Cardiac fibroblast (primary cell): Measurements from ENCODE around the gene HOXC5.

Experiments
- DNase-seq, 2 donors: peaks; one replicate each; pipeline versions ENCODE4 v3.0.0 to v3.0.0-alpha.2; 2010; ENCODE audit warnings: low read depth in 2 of 2
- H3K4me3 ChIP-seq, 2 donors: replicated peaks in 1 of 2; 1 replicate in 1 of 2; 2 replicates in 1 of 2; pipeline ENCODE4 v1.5.1; 2011; ENCODE audit warnings: low read depth in 2 of 2, low read length in 2 of 2, mild to moderate bottlenecking in 2 of 2, moderate library complexity in 1 of 2
- TF ChIP-seq, protein P1 (sequence below): IDR thresholded peaks from one replicate; pipeline ENCODE4 v1.5.1; 2011; ENCODE audit warnings: low read depth, mild to moderate bottlenecking, low read length, inconsistent platforms

HOXC5 gene

GRCh38 chr12:54008260-54008552, 24.6 kb upstream of the HOXC5 start:
- TF ChIP-seq, protein P1, sequence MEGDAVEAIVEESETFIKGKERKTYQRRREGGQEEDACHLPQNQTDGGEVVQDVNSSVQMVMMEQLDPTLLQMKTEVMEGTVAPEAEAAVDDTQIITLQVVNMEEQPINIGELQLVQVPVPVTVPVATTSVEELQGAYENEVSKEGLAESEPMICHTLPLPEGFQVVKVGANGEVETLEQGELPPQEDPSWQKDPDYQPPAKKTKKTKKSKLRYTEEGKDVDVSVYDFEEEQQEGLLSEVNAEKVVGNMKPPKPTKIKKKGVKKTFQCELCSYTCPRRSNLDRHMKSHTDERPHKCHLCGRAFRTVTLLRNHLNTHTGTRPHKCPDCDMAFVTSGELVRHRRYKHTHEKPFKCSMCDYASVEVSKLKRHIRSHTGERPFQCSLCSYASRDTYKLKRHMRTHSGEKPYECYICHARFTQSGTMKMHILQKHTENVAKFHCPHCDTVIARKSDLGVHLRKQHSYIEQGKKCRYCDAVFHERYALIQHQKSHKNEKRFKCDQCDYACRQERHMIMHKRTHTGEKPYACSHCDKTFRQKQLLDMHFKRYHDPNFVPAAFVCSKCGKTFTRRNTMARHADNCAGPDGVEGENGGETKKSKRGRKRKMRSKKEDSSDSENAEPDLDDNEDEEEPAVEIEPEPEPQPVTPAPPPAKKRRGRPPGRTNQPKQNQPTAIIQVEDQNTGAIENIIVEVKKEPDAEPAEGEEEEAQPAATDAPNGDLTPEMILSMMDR = no peak
- no peak overlapping the region for H3K4me3 ChIP-seq
- DNase-seq = no peak

GRCh38 chr12:54009171-54010052, 23.4 kb upstream of the HOXC5 start:
- no peak overlapping the region for H3K4me3 ChIP-seq
- no peak for DNase-seq
- TF ChIP-seq, protein P1 = no peak

GRCh38 chr12:54010053-54010971, 22.5 kb upstream of the HOXC5 start:
- TF ChIP-seq, protein P1 = no peak
- DNase-seq = no peak
- no peak overlapping the region for H3K4me3 ChIP-seq

DNA sequence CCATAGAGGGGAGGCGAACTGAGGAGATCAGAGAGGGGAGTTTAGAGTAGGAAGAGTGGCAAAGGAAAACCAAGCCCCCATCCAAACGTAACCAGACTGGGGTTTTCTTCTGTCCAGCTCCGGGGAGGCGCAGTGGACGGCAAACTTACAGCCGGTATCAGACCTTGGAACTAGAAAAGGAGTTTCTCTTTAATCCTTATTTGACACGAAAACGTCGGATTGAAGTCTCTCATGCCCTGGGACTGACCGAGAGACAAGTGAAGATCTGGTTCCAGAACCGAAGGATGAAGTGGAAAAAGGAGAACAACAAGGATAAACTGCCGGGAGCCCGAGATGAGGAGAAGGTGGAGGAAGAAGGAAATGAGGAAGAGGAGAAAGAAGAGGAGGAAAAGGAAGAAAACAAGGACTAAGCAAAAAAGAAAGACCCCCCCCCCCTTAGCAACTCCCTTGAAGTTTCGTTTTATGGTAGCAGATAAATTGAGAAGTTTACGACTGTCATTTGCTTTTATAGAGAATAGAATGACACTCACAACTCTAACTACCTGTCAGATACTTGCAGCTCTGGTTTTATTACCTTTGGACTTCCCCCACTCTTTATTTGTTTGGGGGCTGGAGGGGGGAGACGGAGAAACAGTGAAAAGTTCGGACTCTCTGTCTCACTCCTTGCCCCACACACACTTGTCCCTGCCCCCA, 21.7 kb upstream of the HOXC5 start:
- no peak for DNase-seq
- H3K4me3 ChIP-seq = no peak overlapping the region
- TF ChIP-seq, protein P1 = no peak

DNA sequence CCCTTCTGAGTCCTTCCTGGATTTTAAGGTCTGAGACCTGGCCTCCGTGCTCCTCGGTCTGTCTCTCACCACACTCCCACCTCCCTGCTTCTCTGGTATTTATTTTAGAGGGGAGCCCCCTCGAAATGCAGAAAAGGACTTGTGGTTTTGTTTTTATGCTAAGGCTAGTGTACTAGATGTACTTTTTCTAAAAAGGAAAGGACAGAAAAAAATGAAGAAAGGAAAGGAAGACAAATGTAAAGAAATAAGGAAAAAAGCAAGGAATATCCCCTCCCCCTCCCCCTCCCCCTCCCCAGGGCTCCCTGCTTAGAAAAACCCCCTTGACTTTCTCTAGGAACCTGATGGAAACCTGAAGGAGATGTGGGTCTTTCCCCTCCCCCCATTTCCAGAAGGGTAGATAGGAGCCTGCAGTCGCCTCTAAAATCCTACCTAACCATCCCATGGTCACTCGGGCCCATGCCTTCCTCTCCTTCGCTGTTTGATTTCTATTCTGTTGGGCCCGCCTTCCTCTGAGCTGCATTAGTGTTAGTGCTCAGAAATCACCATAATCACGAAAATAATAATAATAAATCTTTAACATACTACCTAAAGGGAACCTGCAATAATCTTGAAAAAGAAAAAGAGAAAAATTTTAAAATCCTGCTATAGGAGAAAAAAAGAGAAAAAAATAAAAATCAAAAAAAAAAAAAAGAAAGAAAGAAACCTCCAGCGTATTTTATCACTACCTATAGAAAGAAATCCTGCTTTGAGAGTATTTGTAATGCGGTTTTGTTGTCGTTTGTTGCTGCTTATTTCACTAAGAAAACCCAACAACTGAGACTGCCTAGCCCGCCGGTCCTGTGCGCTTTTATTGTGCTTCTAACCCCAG, 21.0 kb upstream of the HOXC5 start:
- H3K4me3 ChIP-seq = no peak overlapping the region
- TF ChIP-seq, protein P1 = no peak
- no peak for DNase-seq
